Cerebellar nuclear complex (tissue), 1 donor: ENCODE results near the gene KLHL18.
A peak's percentile ranks its signal among the peaks of the same experiment; 100 is the strongest.
"Not testable (repeated sequence)": the region's sequence is repeated elsewhere in the genome, so short reads cannot be mapped to it uniquely, and the experiment has no call there.

Experiments used
- DNase-seq, 2 experiments: peaks; one replicate each; lab custom pipeline; 2025; lab: John Stamatoyannopoulos, UW

Gene KLHL18

GRCh38 chr3:47282424-47283192, at the start of gene KLHL18, which contains the start of gene KIF9:
Gene KLHL18 (plus strand): TSS chr3:47282944. CDS start chr3:47282966, 22 bp downstream.
Gene KIF9 (minus strand): TSS chr3:47282799. CDS start chr3:47277374, 5,425 bp downstream.
- peak in 1 of 2 experiments; percentile 83 for DNase-seq

- DNase-seq: no peak
These were observed 44.7 kb upstream of the KLHL18 start for GRCh38 chr3:47238017-47238416.

GRCh38 chr3:47239929-47240328, 42.8 kb upstream of the KLHL18 start:
- no peak for DNase-seq

GRCh38 chr3:47243419-47244147, 39.2 kb upstream of the KLHL18 start:
- no peak for DNase-seq

GRCh38 chr3:47244531-47245100, 38.1 kb upstream of the KLHL18 start:
- DNase-seq: no peak

- DNase-seq: no peak
These were observed 37.5 kb upstream of the KLHL18 start for GRCh38 chr3:47245271-47245670.

- DNase-seq: no peak
These were observed 35.3 kb upstream of the KLHL18 start for GRCh38 chr3:47247131-47248064.

GRCh38 chr3:47250309-47251060, 32.3 kb upstream of the KLHL18 start:
- DNase-seq: no peak

GRCh38 chr3:47251085-47251484, 31.7 kb upstream of the KLHL18 start:
- DNase-seq: not testable (repeated sequence)

GRCh38 chr3:47251689-47252088, 31.1 kb upstream of the KLHL18 start:
- DNase-seq: no peak

- not testable (repeated sequence) for DNase-seq
These were observed 26.4 kb upstream of the KLHL18 start for GRCh38 chr3:47256331-47256730.

- no peak for DNase-seq
These were observed 23.6 kb upstream of the KLHL18 start for GRCh38 chr3:47259114-47259513.

- no peak for DNase-seq
These were observed 22.1 kb upstream of the KLHL18 start for GRCh38 chr3:47260605-47261004.

- DNase-seq: no peak
These were observed 21.4 kb upstream of the KLHL18 start for GRCh38 chr3:47261301-47261700.

- DNase-seq: no peak
These were observed 17.7 kb upstream of the KLHL18 start for GRCh38 chr3:47265008-47265407.

- DNase-seq: no peak
These were observed 16.9 kb upstream of the KLHL18 start for GRCh38 chr3:47265725-47266428.

- DNase-seq: no peak
These were observed 15.8 kb upstream of the KLHL18 start for GRCh38 chr3:47266709-47267489.

GRCh38 chr3:47267490-47267824, 15.3 kb upstream of the KLHL18 start:
- DNase-seq: no peak

- no peak for DNase-seq
These were observed 12.2 kb upstream of the KLHL18 start for GRCh38 chr3:47270526-47270925.

- DNase-seq: no peak
These were observed 9.2 kb upstream of the KLHL18 start for GRCh38 chr3:47273564-47273963.
